C4-2B (cell line): ENCODE measurements around the gene SPIRE2.
"Not testable (repeated sequence)": the region's sequence is repeated elsewhere in the genome, so short reads cannot be mapped to it uniquely, and the experiment has no call there.

ENCODE experiments used
- H3K27ac ChIP-seq: fragments of 450-650 bp; 2 replicates; pipeline ENCODE4 v1.5.1; 2017
- CTCF ChIP-seq: fragments of 450-650 bp; conservative IDR thresholded peaks from 2 replicates; pipeline ENCODE4 v1.5.1; 2017; ENCODE audit warnings: mild to moderate bottlenecking
- ZFX ChIP-seq: fragments of 450-650 bp; IDR thresholded peaks from 2 replicates; pipeline ENCODE4 v1.6.1; 2017

Gene SPIRE2

GRCh38 chr16:89913408-89914387 lies 85.4 kb downstream of the SPIRE2 start:
- H3K27ac ChIP-seq: no peak overlapping the region
- TF ChIP-seq ZFX (no peak), CTCF (no peak)

GRCh38 chr16:89914642-89915285 lies 86.5 kb downstream of the SPIRE2 start:
- H3K27ac ChIP-seq: not testable (repeated sequence)

GRCh38 chr16:89915303-89916232 lies 87.3 kb downstream of the SPIRE2 start:
- H3K27ac ChIP-seq: no peak overlapping the region
- TF ChIP-seq CTCF (no peak), ZFX (no peak)

GRCh38 chr16:89917773-89918452 lies 89.6 kb downstream of the SPIRE2 start:
- H3K27ac ChIP-seq: no peak overlapping the region
- TF ChIP-seq ZFX (no peak), CTCF (no peak)

- TF ChIP-seq ZFX (no peak), CTCF (no peak)
- no peak within 1 kb of the TSS for H3K27ac ChIP-seq
Measured at GRCh38 chr16:89918453-89919347, 90.4 kb downstream of the SPIRE2 start, which contains the start of gene MC1R. Gene MC1R, plus strand, starts transcription at chr16:89918862. Its CDS starts 397 bp downstream, at chr16:89919259.

- no peak overlapping the region for H3K27ac ChIP-seq
- TF ChIP-seq CTCF (no peak), ZFX (no peak)
Measured at GRCh38 chr16:89919535-89920406, 91.5 kb downstream of the SPIRE2 start.
